GM12878 (cell line): ENCODE data around the gene SCYL1. TPM values are rescaled to one million over a fixed set of nuclear protein-coding genes. Genes with fewer than 3 reads are reported as not detected.
A peak's percentile ranks its signal among the peaks of the same experiment; 100 is the strongest.

Experiments
- BCL11A ChIP-seq: IDR thresholded peaks from 2 replicates; pipeline ENCODE4 v1.6.1; 2011; ENCODE audit warnings: low read depth, low read length
- KDM1A ChIP-seq: fragments of 200-600 bp; sonication (generic); IDR thresholded peaks from 2 replicates; pipeline ENCODE4 v1.6.1; 2016; ENCODE audit warnings: borderline replicate concordance
- MAX ChIP-seq: IDR thresholded peaks from 2 replicates; pipeline ENCODE4 v1.6.1; 2012; ENCODE audit warnings: low read depth, low read length, improper control_type of control experiment
- NR2C2 ChIP-seq: IDR thresholded peaks from 2 replicates; pipeline ENCODE4 v1.6.1; 2011; ENCODE audit warnings: borderline replicate concordance, low read depth; ENCODE audit not compliant: control insufficient read depth, insufficient read length
- RELA ChIP-seq: fragments of 450-650 bp; IDR thresholded peaks from 2 replicates; pipeline ENCODE4 v1.8.0; 2014; ENCODE audit warnings: borderline replicate concordance; ENCODE audit not compliant: partially characterized antibody
- SKIL ChIP-seq: fragments of 450-650 bp; IDR thresholded peaks from 2 replicates; pipeline ENCODE4 v1.6.1; 2017; ENCODE audit warnings: mild to moderate bottlenecking, low read depth, inconsistent platforms; ENCODE audit not compliant: poor library complexity, severe bottlenecking
- SMC3 ChIP-seq: IDR thresholded peaks from 2 replicates; pipeline ENCODE4 v1.6.1; 2011; ENCODE audit warnings: low read length, improper control_type of control experiment, borderline replicate concordance
- STAT3 ChIP-seq: IDR thresholded peaks from 2 replicates; pipeline ENCODE4 v1.6.1; 2011; ENCODE audit warnings: low read depth, low read length, improper control_type of control experiment
- ZBTB40 ChIP-seq: fragments of 450-650 bp; IDR thresholded peaks from 2 replicates; pipeline ENCODE4 v1.6.1; 2016; ENCODE audit warnings: mild to moderate bottlenecking, moderate library complexity, borderline replicate concordance
- ZSCAN29 ChIP-seq: fragments of 450-650 bp; IDR thresholded peaks from 2 replicates; pipeline ENCODE4 v1.6.1; 2017; ENCODE audit warnings: mild to moderate bottlenecking, moderate library complexity
- polyA plus RNA-seq, 11 experiments: library from polyadenylated mRNA; depleted of rRNA in 4 of 11; unstranded in 6 of 11; stranded (reverse) in 5 of 11; fragments of >200 nt; fragmentation: Nextera tagmentation in 4 of 11; fragmentation: Illumina TruSeq in 1 of 11; extraction: Ambion mirVana in 4 of 11; extraction: Trizol in 1 of 11; gene quantifications; 1 replicate in 1 of 11; 2 replicates in 10 of 11; pipeline versions ENCODE4 v1.2.1 to v1.2.3, GENCODE V29; 2011 to 2016; ENCODE audit warnings: inconsistent platforms in 2 of 11, missing spikeins in 2 of 11, low read depth in 1 of 11
- total RNA-seq, 4 experiments: library from RNA; depleted of rRNA in 3 of 4; stranded (reverse); fragments of >200 nt in 3 of 4; fragmentation: Illumina TruSeq in 1 of 4; extraction: Trizol in 1 of 4; gene quantifications; 2 replicates each; pipeline versions ENCODE4 v1.2.1 to v1.2.3, GENCODE V29; 2013 to 2021

Gene SCYL1
- total and polyA plus RNA-seq, 10 of the 15 experiments (the other 5 are each of a cell fraction or from before 2014, with no cell fraction given), result 0.80 to 82.7 (median 51.2) TPM

- peak; percentile 51; the same call in 1 of the 2 replicates for TF ChIP-seq ZBTB40
- TF ChIP-seq BCL11A, result 0 out of 2 replicates have a peak, but pooled peaks have one; percentile 24
- TF ChIP-seq NR2C2, result no peak
- no peak for TF ChIP-seq KDM1A
- TF ChIP-seq SMC3, result no peak
- peak; percentile 19 for TF ChIP-seq RELA
- no peak for TF ChIP-seq STAT3
- peak; percentile 24 for TF ChIP-seq SKIL
- no peak for TF ChIP-seq ZSCAN29
- TF ChIP-seq MAX, result 0 out of 2 replicates have a peak, but pooled peaks have one; percentile 36
- TF ChIP-seq, all 136 proteins: peak for 7
These were observed 28.4 kb upstream of the SCYL1 start (continued) for GRCh38 chr11:65496304-65497140.
